ENCODE data around the gene VPS41. TPM values are rescaled to one million over a fixed set of nuclear protein-coding genes. Genes with fewer than 3 reads are reported as not detected.

Gene VPS41
- polyA plus RNA-seq, 5 donors = 47.7 to 101 (median 87.9) TPM

DNA sequence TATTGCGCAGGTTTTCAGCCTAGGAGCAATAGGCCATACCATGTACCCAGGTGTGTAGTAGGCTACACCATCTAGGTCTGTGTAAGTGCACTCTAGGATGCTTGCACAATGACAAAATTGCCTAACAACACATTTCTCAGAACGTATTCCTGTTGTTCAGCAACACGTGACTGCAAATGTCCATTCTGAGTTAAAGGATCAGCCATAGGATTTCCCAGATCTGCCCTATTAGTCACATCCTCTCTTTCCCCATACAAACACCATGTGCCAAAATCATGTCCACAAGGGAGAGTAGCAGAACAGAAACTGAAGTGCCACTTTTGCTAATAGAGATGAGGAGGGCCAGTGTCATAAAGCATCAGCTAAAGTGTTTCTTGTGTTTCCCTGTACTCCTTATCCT, 235.2 kb downstream of the VPS41 start:
- no peak for DNase-seq

Other genes starting within 250 kb of the VPS41 start
- gene POU6F2, start 68.7 kb upstream of the VPS41 start, polyA plus RNA-seq (ENCODE audit: insufficient read depth in 1 of 5, insufficient read length in 5 of 5, low replicate concordance in 1 of 5) = under 1 TPM; 0.06 to 0.13 (median 0.09) TPM

Measured in right lung (tissue), 5 donors.